Activated effector memory CD4-positive, alpha-beta T cell treated with anti-CD3 and anti-CD28 coated beads, Interleukin-2, amount 50 U/mL, for 16 hours (primary cell): ENCODE measurements around the gene QSOX2.
A peak's percentile ranks its signal among the peaks of the same experiment; 100 is the strongest.

Experiments
- DNase-seq: peaks from one replicate; pipeline ENCODE4 v3.0.0-alpha.2; 2020

QSOX2 gene, protein sequence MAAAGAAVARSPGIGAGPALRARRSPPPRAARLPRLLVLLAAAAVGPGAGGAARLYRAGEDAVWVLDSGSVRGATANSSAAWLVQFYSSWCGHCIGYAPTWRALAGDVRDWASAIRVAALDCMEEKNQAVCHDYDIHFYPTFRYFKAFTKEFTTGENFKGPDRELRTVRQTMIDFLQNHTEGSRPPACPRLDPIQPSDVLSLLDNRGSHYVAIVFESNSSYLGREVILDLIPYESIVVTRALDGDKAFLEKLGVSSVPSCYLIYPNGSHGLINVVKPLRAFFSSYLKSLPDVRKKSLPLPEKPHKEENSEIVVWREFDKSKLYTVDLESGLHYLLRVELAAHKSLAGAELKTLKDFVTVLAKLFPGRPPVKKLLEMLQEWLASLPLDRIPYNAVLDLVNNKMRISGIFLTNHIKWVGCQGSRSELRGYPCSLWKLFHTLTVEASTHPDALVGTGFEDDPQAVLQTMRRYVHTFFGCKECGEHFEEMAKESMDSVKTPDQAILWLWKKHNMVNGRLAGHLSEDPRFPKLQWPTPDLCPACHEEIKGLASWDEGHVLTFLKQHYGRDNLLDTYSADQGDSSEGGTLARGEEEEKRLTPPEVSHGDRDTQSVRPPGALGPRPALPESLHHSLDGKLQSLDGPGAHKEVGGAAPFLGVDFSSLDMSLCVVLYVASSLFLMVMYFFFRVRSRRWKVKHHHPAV

DNA sequence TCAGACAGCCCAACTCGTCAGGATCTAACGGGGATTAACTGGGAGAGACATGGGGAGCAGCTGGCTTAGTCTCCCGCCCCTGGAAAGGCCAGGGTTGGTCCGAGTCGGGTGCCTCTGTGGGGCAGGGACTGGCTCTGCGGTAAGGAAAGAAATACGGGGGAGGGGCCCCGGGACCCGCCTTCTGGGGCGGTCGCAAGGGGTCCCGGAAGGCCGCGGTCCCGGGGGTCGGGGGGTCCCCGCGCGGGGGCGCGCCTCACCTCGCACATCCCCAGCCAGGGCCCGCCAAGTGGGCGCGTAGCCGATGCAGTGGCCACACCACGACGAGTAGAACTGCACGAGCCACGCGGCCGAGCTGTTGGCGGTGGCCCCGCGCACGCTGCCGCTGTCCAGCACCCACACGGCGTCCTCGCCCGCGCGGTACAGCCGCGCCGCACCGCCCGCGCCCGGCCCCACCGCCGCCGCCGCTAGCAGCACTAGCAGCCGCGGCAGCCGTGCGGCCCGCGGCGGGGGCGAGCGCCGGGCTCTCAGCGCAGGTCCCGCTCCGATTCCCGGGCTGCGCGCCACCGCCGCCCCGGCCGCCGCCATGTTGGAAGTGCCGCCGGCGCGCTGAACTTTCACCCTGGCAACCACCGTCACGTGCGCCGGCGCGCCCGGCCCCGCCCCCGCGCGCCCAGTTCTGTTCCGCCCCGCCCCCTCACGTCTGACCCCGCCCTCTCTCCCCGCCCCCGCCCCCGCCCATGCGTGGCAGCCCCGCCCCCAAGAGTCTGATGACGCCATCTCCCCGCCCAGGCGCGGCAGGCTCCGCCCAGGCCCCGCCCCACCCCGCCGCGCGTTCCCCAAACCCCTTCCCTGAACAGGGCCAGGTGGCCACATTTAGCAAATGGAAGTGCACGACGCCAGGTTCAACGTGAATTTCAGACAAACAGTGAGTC, at the start of gene QSOX2:
TSS of gene QSOX2 (minus strand) at position 594 of the 932 bp plus-strand sequence. CDS start at position 585, 9 bp downstream.
- peak; percentile 94 for DNase-seq

DNA sequence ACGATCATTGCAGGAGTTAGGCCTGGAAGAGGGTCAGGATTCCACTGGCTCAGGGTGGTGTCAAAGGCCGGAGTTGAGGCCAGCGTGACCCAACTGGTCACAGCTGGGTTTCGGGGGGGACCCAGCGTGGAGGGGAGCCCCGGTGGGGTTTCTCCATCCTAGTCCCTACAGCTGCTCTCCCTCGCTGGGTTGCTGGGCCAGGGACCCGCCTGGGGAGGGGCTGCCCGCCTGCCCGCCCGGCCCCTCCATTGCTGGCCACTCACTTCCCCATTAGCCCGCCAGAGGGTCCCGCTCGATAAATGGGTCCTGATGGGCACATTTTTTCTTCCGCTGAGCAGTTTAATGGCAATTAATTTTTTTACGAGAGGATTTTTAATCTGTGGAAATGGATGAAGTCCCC, 49.4 kb upstream of the QSOX2 start:
- DNase-seq = no peak

DNA sequence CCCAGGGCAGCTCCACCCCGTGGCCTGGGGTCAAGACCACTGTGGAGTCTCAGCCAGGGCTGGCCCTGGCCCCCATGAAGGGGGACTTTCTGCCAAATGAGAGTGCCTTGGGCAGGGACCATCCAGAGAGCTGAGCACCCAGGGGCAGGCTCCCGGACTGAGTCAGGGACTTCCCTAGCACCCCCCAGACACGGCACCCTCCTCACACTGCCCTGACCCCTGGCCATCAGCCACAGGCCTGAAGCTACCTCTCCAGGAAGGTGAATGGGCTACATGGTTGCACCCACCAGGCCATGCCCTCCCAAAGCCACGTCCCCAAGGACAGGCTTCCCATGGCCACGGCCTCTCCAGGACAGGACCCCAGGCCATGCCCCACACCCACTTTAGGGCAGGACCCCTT, 48.8 kb upstream of the QSOX2 start:
- DNase-seq = no peak

DNA sequence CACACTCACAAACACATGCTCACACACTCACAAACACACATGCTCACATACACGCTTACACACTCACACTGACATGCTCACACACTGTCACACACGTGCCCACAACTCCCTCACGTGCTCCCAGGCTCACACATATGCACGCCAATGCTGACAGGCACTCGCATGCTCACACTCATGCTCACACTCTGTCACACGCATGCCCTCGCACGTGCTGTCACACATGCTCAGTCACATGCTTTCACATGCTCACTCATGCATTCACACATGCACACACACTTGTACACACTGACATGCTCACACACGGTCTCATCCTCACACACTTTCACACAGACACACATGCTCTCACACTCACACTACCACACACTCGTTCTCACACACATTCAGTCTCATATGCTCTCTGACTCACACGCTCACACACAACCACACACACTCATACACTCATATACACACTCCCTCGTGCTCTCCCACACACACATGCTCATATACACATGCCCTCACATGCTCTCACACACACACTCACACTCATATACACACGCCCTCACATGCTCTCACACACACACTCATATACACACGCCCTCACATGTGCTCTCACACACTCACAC, 48.0 kb upstream of the QSOX2 start:
- DNase-seq = no peak

DNA sequence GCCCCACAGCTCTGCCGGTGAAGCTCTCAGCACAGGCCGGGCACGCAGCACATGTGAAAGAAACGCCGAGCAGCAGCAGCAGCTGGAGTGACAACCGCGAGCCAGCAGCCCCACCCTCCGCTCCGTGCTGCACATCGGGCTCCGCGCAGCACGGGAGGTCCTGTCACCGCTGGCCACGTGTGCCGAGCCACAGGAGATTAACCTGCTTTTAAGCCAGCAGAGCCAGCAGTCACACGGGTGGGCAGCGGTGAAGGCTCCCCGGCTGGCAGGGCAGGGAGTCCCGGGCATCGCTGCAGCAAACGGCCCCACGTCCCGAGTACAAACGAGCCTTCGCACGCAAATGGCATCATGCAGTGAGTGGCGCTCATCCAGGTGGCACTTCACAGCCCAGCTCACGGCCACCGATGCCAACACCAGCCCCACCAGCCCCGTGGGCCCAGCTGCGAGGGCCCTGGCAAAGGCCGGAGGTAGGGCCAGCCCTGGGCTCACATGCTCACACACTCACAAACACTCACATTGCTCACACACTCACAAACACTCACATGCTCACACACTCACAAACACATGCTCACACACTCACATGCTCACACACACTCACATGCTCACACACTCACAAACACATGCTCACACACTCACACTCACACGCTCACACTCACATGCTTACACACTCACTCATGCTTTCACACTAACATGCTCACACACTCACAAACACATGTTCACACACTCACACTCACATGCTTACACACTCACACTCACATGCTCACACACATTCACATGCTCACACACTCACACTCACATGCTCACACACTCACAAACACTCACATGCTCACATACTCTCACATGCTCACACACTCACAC, 47.2 kb upstream of the QSOX2 start:
- no peak for DNase-seq

DNA sequence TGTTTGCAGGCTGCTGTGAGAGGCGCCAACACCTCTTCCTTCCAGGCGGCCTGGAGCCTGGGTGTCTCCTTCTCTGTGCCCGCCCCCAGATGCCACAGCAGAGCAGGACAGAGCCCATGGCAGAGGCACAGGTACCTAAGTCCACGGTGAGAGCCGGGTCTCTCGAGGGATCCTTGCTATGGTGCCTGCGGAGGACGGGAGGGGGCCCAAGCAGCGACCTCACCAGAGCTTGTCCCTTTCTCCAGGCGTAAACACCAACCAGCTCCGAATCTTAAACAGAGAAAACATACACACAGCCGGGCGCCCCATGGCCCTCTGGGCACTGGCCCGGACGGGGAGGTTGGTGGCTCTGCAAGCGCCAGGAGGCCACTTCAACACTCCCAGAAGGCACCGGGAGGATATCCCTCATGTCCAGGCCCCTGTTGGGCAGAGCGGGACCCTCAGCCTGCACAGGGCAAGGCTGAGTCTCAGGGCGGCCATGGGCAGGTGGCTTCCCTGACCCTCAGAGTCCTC, 46.5 kb upstream of the QSOX2 start:
- no peak for DNase-seq

DNA sequence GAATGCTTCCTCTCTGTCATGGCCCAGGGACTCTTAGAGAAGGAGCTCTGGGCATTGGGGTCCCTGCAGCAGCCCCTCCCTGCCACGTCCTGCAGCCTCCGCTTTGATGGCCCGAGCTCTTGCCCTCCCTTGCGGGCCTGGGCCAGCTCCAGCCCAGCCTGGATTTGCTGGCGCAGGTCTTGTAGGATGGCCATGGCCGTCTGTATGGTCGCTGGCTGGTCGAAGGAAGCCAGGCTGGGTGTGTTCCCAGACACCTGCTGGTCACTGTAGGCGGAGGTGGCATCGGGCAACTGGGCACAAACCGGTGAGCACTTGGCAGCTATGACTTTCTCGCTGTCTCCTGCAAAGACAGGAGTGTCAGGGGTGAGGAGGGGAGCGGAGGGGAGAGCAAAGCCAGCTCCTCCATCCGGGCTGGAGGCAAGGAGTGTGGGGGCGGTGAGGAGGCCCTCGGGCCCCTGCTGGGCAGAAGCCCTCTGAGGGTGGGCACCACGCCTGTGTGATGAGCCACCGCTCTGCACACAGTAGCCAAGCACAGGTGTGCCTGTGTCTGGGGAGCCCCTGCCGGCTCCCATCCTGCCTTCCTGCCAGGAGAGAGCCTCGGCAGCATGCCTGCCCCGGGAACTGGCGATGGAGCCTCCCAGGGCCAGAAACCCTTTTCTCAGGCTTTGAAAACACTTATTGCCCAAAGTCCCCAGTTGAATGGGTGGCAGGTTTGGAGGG, 45.9 kb upstream of the QSOX2 start:
- DNase-seq = no peak

DNA sequence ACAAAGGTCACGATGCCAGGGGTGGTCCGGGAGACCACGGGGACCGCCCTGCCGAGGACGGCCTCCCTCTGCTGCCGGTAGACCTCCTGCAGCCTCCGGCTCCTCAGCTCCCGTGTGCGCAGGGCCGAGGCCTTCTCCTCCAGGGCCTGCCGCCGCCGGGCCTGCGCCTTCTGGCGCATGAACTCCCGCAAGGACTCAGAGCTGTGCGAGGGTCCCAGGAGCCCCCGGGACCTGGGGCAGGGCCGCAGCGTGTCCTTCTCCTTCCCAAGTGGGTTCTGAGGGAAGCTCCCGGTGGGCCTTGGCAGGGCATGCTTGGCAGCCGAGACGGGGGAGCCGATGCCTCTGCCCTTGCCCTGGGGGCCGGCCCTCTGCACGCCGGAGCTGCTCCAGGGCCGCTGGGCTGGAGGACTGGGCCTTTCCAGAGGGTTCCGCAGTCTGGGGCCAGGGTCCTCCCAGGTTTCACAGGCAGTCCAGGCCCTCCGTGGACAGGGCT, 44.9 kb upstream of the QSOX2 start:
- DNase-seq = no peak

DNA sequence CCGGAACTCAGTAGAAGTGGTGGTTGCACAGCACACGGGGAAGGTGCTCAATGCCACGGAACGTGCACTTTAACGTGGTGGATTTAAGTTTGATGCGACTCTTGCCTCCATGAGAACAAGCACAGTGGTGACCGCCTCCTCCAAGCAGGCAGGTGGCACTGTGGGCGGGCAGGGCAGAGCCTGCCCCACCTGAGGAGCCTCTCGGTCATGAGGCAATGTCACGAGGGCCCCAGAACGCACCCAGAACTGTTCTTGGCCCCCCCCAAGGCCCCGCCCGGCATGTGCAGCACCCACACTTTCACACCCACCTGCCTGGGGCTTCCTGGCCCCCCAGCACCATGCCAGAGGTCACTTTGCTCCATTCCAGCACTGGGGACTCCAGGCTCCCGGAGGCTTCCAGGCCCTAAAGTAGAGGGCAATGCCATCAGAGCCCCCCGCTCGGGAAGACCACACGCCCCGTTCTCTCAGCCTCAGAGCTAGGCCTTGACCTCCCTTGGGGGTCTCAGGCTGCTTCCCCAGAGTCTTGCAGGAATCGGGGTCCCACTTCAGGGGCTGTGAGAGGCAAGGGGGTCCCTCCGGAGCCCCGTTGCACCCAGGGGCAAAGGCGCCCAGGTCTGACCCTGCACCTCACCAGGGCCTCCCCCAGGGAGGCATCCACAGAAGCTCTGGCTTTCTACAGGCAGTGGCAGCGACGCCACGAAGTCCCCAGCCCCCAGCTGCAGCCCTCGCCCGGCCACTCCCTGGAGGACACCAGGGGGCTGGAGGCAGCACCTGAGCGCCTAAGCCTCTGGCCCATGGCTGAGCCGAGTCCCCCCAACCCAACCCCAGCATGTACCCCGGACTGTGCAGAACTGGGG, 44.3 kb upstream of the QSOX2 start:
- no peak for DNase-seq

DNA sequence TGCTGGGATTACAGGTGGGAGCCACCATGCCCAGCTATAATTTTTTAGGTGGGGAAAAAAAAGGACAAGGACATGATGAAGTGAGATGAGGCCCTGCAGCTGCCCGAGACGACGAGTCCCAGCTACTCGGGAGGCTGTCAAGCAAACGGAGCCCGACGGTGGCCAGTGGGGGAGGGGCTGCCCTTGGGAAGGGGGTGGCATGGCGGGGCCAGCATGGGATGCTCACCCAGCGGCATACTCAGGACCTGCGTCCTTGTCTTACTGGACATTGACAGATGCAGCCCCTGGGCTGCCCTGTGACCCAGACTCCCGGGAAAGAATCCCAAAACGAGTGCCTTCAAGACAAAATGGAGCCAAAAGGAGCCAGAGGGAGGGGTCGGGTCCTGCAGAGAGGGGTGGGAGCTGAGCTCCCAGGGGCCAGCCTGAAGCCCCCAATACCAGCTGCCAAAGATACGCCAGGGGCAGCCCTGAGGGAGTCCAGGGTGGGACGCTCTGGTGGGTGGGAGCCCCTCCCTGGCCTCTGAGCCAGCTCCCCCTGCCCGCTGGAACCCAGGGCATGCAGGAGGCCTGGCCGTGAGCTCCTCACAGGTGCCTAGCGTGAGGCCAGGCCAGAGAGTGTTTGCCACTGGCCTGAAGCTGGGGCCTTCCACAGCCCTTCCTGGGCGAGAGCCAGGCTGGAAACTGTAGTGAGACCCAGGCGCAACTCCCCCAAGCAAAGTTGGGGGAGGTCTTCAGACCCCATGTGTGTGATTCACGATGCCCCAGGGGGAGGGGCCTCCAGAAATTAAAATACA, 42.5 kb upstream of the QSOX2 start:
- no peak for DNase-seq

DNA sequence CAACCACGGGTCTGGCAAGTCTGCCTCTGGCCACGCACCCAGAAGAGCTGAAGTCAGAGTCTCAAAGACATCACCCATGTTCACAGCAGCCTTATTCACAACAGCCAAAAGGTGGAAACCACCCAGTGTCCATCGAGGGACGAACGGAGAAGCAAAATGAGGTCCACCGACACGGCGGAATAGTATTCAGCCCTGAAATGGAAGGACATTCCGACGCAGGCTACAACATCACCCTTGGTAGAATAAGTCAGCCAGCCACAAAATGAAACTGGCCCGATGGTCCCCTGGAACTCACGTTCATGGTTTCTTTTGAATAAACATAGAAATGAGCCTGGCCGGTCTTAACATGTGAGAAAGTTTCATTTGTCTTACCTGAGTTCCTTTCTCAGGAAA, 41.4 kb upstream of the QSOX2 start:
- DNase-seq = no peak

DNA sequence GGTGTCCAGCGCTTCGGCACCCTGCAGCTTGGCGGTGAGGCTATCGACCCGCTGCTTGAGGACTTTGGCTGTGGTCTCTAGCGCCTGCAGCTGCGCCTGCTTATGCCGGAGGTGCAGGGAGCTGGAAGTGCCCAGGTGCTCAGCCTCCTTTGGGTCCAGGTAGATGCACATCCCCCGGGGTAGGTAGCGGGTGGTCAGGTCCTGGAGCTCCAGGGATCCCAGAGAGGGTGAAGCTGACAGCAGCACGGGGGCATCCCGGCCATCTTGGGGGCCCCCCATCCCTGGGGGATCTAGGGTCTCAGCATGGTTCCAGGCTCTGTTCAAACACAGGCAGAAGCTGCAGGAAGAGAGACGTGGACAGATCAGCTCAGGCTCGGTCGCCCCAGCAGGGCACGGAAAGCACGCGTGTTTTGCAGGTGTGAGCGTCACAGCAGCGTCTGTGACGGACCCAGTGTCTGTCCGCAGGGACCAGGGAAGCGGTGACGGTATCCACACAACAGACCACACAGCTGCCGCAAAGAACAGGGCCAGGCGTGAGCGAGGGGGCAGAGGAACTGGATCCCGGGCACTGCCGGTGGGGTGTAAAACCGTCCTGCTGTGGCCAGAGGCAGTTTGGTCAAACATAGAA, 40.9 kb upstream of the QSOX2 start:
- no peak for DNase-seq

DNA sequence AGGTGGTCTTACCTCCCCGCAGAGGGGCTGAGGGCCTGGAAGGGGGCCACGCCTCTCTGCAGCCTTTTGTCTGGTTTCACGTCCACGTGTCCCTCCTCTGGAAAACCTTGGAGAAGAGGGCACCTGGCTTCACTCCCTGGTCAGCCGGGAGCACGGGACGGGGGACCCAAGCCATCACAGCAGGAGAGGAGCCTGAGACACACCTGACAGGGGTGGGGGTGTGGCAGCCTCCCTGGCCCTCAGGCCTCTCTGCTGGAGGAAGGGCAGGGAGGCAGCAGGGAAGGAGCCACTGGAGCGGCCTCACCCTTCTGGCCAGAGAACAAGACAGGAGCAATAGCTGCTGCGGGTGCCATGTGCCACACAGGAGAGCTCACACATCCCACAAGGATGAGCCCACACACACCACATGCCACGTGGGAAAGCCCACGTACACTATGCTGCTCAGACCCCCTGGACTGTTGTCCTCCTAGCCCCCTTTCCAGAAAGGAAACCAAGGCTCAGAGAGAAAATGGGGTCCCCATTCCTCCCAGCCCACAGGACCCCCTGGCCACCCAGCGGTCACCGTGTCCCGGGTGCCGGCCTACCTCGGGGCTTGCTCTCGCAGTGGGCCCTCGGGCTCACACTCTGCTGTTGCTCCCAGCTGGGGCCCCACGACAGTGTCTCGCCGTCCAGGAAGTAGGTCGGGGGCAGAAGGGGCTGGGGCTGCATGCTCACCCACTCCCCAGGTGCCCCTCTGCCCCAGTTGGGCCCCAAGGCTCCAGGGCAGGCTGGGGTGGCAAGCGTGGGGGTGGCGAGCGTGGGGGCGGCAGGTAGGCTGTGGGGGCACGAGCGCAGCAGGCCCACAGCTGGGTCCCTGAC, 40.1 kb upstream of the QSOX2 start:
- DNase-seq = no peak

DNA sequence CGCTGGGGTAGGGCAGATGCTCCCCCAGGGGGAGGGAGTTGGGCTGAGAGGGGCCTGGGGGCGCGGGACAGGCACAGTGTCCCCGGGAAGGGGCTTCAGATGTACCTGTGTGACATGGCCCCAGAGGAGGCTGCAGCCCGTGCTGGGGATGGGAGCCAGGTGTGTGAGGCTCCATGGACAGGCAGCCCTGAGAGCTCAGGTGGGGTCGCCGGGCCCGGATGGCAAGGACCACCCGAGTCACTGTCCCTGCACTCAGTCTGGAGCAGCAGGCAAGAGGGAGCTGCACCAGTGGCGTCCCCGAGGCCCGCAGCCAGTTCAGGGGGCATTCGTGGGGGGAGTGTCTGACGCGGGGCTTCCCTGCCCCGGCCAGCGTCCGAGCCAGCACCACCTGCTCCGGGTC, 39.3 kb upstream of the QSOX2 start:
- no peak for DNase-seq

DNA sequence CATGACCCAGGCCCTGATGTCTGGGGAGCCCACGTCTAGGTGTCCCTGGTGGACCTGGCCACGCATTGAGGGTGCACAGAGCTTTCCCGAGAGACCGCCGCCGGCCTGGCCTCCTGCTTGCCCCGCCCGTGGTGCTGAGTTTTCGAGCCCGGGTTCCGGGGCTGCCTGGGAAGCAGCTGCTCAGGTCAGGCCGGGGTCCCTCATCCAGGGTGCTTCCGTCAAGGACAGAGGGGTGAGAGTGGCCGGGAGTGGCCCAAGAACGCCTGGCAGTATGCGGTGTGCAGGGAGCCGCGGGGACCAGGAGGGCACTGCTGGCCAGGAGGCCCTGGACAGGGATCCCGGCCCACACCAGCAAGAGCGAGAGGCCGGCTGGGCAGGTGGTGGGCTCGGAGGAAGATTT, 38.7 kb upstream of the QSOX2 start:
- no peak for DNase-seq

DNA sequence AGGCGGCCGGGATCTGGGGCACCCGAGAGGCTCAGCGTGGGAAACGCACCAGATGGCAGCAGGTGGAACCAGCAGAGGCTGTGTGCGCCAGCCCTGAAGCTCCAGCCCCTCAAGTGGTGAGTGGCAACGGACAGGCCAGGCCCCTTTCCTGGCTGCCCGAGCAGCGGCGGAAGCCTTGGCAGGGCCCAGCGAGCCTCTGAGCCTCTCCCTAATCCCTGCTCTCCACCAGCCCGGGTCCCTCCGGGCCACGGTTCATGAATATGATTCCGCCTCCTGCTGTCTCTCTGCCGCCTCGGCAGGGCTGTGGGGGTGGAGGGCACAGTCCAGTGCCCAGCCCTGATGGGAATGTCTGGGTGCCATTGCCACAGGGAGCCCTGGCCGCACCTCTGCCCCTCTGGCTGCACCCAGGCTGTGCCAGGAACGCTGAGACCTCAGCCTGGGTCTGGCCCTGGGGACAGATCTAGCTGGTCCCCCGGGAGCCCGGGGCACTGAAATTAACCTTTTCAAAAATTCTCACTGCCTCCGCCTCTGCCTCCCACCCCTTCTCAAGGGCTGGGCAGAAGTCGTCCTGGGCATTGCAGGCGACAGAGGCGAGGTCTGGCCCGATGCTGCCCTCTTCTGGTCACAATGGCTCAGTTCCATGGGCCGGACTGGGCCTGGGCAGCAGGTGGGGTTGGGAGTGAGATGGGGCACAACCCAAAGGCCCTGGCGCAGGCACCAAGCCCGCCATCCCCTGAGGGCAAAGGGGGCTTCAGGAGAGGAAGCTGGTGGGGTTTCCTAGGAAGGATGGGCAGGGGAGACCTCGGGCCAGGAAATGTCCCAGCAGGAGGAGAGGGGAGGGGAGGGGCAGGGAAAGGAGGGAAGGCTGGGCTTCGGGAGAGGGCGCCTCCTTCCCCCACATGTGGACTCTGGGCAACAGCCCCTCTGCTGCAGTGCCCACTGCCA, 38.0 kb upstream of the QSOX2 start:
- DNase-seq = peak; percentile 89
